NCI-H82 treated with DMSO at 0.1 percent for 48 hours (cell line): ENCODE measurements around the gene CDADC1.
"Not testable (repeated sequence)": the region's sequence is repeated elsewhere in the genome, so short reads cannot be mapped to it uniquely, and the experiment has no call there.

Source experiments
- DNase-seq: peaks from one replicate; lab custom pipeline; 2025; ENCODE audit not compliant: unreplicated experiment; lab: John Stamatoyannopoulos, UW

CDADC1 gene

DNA sequence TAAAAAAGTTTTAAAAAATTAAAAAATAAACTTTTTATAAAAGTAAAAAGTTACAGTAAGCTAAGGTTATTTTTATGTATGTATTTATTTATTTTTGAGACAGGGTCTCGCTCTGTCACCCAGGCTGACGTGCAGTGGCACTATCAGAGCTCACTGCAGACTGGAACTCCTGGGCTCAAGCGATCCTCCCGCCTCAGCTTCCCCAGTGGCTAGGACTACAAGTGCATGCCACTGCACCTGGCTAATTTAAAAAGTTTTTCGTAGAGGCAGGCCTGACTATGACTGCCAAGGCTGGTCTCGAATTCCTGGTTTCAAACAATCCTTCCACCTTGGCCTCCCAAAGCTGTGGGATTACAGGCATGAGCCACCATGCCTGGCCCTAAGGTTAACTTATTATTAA is 64.1 kb downstream of the CDADC1 start:
- no peak for DNase-seq

DNA sequence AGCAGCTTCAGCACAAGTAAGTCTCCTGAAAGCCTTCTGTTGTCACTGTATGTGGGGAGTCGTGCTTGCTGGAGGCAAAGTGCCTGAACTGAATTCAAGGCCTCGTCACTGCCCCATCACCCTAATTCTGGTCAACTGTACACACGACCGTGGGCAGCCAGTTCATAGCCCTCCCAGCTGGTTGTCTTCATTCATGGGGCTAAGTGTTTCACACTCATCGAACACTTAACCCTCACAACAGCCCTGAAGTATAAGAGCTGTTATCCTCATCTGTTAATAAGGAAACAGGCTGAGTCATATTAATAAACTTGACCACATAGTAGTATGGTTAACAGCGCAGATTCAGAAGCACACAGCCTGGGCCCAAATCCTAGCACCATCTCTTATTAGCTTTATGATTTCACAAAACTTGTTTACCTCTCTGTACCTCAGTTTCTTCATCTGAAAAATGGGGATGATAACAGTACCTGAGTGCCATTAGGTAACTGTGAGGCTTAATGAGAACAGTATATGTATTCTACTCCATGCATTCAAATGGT is 66.7 kb downstream of the CDADC1 start:
- no peak for DNase-seq

DNA sequence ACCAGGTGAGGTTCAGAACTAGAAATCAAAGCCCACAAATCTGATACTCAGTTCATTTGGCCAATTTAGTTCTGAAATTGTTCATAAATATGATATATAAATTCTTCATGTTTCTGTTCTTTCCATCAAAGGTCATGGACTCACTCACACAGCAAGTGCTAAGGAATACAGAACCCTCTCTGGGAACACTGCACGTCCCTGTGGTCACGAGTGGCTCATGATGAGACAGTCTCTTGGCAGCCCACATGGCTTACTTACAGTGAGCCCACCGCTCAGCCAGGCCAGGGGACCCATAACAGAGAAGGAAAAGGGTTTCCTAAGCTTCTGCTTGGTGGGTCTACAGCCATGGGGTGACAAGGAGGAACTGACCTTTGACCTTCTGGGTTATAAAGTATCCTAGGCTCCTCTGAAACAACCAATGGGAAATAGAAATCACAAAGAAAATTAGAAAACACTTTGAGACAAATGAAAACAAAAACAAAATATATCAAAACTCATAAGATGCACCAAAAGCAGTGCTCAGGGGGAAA is 67.4 kb downstream of the CDADC1 start:
- no peak for DNase-seq

DNA sequence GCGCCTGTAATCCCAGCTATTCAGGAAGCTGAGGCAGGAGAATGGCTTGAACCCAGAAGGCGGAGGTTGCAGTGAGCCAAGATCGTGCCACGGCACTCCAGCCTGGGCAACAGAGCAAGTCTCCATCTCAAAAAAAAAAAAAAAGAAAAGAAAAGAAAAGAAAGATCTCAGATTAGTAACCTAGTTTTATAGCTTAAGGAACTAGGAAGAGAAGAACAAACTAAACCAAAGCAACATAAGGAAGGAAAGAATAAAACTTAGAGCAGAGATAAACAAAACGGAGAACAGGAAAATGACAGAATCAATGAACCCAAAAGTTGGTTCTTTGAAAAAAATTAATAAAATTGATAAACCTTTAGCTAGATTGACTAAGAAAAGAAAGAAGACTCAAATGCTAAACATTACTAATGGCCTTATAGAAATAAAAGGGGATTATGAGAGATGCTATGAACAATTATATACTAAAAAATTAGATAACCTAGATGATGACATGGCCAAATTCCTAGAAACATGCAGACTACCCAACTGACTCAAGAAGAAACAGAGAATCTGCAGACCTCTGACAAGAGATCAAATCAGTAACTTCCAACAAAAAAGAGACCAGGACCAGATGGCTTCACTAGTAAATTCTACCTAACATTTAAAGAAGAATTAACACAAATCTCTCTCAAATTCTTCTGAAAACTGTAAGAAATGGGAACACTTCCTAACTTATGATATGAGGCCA is 68.2 kb downstream of the CDADC1 start:
- no peak for DNase-seq

DNA sequence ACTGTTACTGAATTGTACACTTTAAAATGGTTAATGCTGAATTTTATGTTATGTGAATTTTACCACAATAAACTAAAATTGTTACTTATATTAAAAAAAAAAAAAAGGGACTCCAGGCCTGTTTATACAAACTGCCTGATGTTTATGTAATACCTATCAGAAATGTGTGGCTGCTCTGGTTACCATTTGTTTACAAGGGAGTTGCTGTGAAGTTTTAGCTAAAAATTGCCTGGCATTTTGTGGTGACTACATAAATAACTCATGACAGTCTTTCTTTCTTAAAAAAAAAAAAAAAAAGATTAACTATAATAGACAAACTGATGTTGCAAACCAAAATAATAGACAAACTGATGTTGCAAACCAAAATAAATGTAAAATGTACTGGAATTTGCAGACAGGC is 71.8 kb downstream of the CDADC1 start:
- DNase-seq: no peak

DNA sequence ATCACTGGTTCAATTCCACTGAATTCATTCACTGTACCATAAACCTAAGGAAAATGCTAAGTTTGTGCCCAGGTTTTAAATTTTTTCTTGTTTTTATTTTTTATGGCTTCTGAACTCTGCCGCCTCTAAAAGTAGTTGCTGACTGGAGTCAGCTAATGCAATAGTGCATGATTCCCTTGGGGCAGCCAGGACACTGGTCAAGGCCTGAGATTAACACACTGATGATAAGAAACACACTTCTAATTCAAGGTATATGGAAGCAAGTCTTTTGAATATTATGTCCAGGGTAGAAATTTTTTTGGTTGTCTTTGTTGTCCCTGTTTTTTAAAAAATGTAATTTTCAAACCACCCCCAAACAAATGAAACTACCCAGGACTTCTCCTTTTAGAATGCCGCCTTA is 72.2 kb downstream of the CDADC1 start:
- DNase-seq: no peak

DNA sequence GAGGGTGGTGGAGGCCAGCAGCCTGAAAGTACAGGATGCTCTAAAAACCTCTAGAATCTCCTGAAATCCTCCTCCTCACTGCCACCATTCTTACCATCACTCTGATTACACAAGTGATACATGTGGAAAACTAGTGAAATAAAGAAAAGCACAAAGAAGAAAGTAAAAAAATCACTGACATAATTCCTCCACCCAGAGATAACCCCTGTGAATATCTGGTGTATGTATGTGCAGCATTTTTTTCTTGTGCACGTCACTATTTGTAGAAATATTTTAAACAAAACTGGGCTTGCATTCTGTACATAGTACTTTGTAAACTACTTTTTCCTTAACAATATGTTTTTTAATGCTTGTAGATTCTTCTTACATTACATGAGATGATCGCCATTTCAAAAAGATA is 73.2 kb downstream of the CDADC1 start:
- no peak for DNase-seq

DNA sequence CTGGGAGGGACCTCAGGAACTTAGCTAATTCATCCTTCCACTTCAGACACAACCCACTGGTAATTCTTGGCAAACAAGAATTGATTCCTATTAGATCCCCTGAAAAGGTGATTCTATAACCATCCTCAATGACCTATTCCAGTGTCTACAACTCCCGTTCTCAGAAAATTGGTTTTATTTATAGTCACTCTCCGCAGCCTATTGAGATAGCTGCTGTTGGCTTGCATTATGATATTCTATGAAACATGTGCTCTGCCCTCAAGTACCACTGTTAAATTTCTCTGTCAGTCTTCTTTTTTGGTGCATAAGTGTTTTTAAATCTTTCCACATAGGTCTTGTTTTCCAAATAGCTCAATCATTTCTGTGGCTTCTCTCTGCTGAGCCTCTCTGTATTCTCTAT is 75.0 kb downstream of the CDADC1 start:
- no peak for DNase-seq

DNA sequence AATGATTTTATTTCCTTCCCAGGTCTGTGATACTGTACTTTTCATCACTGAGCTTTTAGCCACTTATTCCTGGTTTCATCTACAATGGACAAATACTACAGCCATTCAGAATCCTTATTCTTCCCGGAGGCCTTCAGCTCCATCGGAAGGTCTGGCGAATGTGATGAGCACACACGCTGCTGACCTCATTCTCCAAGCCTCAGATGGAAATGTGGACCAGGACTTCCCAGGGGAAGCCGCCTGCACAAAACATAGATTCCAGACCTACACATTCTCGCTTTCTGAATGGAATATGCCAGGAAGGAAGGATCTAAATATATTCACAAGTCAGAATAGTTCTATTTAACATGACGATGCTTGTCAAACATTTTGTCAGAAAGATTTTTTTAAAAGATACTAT is 75.6 kb downstream of the CDADC1 start:
- DNase-seq: no peak

DNA sequence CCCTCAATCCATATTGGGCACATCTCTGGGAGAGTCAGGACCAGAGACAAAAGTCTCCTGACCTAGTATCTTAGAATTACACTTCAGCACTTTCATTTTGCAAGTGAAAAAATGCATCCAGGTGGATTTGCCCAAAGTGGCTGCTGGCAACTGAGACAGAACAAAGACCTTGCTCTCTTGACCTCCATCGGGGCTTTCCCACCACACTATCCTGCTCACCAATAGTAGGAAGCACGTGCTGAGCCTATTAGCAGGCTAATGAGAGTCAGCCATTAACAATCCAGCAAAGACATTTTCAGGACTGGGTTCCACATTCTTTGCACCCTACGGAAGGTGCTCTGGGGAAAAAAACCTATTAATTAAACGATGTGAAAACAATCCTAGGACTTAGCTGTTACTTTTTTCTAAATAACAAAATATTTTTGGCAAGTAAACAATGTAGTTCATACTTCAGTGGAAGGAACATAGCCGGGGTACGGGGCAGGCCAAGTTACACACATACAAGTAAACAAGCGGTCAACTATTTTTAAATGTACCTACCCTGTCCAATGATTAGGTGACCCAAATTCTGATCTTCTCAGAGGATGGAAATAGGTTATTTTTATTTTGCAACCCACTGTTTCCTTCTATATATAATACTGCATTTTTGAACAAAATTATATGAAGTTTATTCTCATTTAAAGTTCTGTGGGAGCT is 78.6 kb downstream of the CDADC1 start:
- DNase-seq: no peak

DNA sequence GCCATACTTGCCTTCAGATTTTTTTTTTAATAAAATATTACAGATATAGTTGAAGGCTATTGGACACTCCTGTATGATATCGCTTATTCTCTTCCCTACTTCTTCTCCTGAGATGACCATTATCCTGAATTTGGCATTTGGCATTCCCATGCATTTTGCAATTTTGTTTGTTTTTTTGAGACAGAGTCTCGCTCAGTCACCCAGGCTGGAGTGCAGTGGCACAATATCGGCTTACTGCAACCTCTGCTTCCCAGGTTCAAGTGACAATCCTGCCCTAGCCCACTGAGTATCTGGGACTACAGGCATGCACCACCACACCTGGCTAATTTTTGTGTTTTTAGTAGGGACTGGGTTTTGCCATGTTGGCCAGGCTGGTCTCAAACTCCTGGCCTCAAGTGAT is 79.4 kb downstream of the CDADC1 start:
- DNase-seq: not testable (repeated sequence)

DNA sequence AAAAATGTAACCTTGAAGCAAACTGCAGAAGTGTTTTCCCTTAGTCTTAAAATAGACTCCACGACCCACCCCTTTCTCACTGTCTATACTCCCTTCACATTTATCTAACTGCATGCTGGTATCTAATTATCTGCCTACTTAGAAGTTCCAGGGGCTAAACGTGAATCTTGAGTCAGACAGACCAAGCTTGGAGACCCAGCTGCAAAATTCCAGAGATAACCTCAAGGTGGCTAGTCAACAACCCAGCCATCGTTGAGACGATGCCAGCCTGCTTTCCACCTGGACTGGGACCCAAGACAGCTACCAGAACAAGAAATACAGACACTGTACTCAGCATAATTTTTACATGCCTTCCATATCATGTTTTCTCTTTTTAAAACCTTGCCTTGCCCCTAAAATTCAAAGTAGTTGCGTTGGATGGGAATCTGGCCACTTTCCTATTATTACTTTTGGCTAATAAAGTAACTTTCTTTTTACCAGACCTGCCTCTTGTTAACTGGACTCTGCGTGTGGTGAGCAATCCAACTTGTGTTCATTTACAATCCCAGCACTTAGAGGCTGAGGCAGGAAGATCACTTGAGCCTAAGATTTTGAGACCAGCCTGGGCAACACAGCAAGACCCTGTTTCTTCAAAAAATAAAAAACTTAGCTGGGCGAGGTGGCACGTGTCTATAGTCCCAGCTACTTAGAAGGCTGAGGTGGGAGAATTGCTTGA is 82.3 kb downstream of the CDADC1 start:
- no peak for DNase-seq

DNA sequence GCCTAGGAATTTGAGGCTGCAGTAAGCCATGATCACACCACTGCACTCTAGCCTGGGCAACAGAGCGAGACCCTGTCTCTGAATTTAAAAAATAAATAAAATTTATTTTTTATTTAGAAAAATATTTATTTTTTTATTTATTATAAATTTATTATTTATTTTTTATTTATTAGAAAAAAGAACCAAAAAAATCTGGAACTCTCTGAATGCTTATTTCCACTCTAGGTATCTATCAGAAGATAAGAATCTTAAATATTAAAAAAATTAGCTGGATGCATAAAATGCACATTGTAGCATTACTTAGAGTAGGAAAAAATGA is 82.8 kb downstream of the CDADC1 start:
- no peak for DNase-seq

DNA sequence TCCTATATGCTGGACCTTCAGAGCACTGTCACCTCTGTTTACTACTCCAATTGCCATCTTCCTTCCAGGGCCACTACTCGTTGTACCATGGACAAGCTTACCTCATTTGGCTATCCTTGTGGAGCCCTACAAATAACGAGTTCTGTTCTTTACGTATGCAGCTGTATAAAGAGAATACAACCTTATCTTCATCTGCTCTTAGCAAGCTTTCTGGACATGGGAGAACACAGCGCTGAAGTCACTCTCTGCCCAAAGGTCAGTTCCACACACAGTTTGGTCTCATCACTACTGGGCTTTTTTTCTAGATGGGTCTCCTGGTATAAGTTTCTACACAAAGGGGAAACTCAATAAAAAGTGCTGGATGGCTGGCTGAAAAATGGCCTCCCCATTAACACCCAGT is 88.9 kb downstream of the CDADC1 start:
- no peak for DNase-seq

DNA sequence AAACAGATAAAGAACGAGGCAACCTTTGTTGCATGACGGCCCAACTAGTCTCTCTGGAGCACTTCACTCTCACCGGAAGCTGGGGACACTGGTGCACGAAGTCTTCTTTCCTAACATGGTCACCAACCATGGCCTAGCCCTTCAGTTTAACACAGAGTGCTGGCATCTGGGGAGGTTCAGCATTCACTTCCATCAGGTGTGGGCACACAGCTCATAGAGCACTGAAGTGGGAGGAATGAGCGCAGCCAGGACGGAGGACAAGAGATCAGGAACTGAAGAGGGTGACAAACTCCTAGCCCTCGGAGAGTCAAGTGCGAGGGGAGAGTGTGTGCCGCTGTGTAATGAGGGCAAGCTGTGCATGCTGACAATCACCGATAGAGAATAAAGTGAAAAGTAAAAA is 92.4 kb downstream of the CDADC1 start:
- no peak for DNase-seq

DNA sequence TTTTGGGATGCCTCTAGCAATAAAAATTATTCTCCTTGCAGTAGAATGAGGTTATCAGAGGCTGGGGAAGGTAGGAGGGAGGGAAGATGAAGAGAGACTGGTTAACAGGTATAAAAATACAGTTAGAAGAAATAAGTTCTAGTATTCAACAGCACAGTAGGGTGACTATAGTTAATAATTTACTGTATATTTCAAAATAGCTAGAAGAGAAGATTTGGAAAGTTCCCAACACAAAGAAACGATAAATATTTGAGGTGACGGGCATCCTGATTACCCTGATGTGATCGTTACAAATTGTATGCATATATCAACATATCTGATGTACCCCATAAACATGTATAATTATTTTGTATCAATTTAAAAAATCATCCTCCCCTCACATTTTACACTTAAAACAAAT is 93.8 kb downstream of the CDADC1 start:
- DNase-seq: no peak

DNA sequence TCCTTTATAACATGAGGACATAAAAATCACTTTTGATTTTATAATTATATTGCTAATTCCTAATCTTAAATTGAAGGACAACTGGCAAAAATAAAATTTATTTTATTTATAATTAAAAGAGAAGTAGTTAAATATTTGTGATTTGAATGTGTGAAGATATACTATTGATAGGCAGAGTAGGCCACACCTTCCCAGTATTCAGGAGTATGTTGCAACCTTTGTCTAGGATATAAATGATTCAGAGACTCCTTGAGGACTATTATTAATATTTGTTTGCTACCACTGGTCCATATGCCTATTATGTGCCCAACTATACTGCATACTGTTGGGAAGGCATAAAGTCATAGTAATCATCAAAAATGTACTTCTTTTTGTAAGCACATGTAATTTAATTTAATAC is 94.2 kb downstream of the CDADC1 start:
- DNase-seq: no peak

DNA sequence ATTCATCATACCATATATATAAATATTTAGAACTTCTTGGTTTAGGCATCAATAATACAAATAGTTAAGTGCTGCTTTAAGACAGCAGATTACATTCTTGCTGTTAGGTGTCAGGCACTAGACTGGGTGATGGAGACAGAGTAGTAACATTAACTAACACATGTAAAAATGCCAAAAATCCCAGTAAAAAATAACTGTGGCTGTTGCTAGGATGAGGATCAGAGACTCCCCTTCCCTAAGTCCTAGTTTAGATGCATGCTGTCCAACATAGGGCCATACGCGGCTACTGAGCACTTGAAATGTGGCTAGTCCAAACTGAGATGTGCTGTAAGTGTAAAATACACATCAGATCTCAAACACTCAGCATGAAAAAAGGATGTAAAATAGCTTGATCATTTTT is 94.7 kb downstream of the CDADC1 start:
- DNase-seq: no peak
